GM19455 (cell line): ENCODE results near the gene EGFR.
A peak's percentile ranks its signal among the peaks of the same experiment; 100 is the strongest.

Experiments used
- ATAC-seq: cut with Tn5 transposase; IDR thresholded peaks from one replicate; pipeline ENCODE4 v1.9.1; 2021; ENCODE audit not compliant: unreplicated experiment

EGFR gene

GRCh38 chr7:55080000-55080623 is 61.3 kb downstream of the EGFR start:
- ATAC-seq, result no peak

- no peak for ATAC-seq
These were observed 62.3 kb downstream of the EGFR start for GRCh38 chr7:55081068-55081467.

GRCh38 chr7:55081472-55082227 is 62.8 kb downstream of the EGFR start:
- no peak for ATAC-seq

- ATAC-seq, result no peak
These were observed 63.4 kb downstream of the EGFR start for GRCh38 chr7:55082228-55082603.

- ATAC-seq, result no peak
These were observed 64.4 kb downstream of the EGFR start for GRCh38 chr7:55083206-55083605.

GRCh38 chr7:55084307-55084706 is 65.5 kb downstream of the EGFR start:
- no peak for ATAC-seq

GRCh38 chr7:55085511-55086412 is 66.9 kb downstream of the EGFR start:
- ATAC-seq, result no peak

- ATAC-seq, result peak; percentile 55
These were observed 67.8 kb downstream of the EGFR start for GRCh38 chr7:55086413-55087201.

- no peak for ATAC-seq
These were observed 68.7 kb downstream of the EGFR start for GRCh38 chr7:55087521-55087961.

- ATAC-seq, result no peak
These were observed 69.3 kb downstream of the EGFR start for GRCh38 chr7:55088107-55088506.

GRCh38 chr7:55088620-55089019 is 69.8 kb downstream of the EGFR start:
- ATAC-seq, result no peak

GRCh38 chr7:55092186-55092974 is 73.6 kb downstream of the EGFR start:
- ATAC-seq, result no peak

GRCh38 chr7:55092975-55093373 is 74.2 kb downstream of the EGFR start:
- ATAC-seq, result no peak

- no peak for ATAC-seq
These were observed 74.9 kb downstream of the EGFR start for GRCh38 chr7:55093674-55094073.

- no peak for ATAC-seq
These were observed 75.4 kb downstream of the EGFR start for GRCh38 chr7:55094092-55094690.

GRCh38 chr7:55095672-55096071 is 76.9 kb downstream of the EGFR start:
- ATAC-seq, result no peak

GRCh38 chr7:55096323-55096722 is 77.5 kb downstream of the EGFR start:
- no peak for ATAC-seq

GRCh38 chr7:55097100-55097499 is 78.3 kb downstream of the EGFR start:
- ATAC-seq, result no peak

GRCh38 chr7:55099066-55099820 is 80.4 kb downstream of the EGFR start:
- no peak for ATAC-seq
